Measurements from ENCODE around the gene HHLA2.
A peak's percentile ranks its signal among the peaks of the same experiment; 100 is the strongest.
"Not testable (repeated sequence)": the region's sequence is repeated elsewhere in the genome, so short reads cannot be mapped to it uniquely, and the experiment has no call there.

The HHLA2 gene

DNA sequence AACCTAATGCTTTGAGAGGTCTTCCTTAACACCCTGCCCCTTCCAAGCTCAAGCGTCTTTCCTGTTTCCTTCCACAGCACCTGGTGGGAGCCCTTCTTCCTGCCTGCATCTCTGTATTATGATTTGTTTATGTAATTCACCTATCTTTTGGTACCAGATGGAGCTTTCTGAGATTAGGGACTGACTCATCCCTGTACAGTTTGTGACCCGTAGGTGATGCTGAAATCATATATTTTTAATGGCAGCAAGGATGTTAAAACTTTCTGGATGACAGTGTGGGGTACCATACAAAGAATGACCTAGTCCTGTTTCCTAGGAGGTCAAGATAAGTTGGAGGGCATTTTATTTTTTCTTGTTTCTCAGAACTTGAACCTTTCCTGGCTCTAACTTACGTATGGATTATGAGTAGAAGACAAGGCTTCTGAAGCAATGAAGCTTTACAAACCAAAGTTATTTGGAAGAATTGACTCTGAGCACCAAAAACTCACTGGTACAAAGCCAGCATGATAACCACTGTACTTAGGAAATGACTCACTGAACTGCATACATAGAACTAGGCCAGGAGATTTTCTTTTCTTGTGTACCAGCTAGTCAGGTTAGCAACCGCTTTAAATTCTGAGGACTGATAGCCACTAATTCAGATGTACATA lies 46.6 kb downstream of the HHLA2 start:
- no peak for DNase-seq (ENCODE audit: low read depth in 2 of 2)

DNA sequence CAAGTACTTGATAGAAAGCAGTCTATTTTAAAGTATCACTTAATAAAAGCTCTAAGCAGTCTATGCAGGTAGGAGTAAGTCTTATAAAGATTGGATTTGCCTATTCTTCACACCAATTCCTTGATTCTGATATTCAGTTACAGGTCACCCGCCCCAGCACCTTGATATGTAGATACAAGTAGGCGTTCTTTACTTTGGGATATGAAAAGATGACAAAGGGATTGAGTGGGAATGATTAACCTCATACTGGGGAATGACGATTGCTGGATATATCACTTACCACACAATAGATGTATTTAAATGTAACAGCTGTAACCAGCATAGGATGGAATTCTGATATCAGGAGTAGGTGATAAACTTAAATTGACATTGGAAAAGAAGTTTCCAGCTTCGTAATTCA lies 47.1 kb downstream of the HHLA2 start:
- no peak for DNase-seq (ENCODE audit: low read depth in 2 of 2)

DNA sequence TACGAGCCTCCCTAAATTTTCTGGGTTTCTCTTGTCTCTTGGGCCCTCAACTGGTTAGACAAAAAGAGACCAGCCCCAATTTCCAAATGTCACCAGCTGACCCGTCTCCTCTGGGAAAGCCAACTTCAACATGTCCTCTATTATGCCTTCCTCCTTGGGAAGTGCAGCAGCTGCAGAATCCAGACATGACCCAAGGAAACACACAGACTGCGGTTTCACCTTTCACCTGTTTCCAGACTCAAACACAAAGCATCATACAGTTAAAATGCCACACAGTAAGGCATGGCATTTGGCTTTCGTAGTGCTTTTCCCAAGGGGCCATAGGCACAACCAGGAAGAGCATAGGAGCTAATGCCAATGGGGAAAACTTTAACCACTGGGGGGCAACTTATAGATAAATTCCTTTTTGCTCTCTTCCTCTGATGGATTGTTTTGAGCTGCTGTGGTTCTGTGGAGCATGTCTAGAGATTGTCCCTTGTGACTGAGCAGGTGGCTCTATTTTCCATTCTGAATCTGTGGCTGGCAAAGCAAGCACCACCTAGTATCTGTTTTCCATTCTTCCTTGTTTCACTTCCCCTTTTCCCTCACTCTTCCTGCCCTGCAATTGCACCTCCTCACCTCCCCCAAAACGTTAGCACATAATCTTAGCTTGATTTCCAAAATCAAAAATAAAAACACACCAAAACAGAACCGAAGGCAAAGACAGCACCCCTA lies 49.3 kb downstream of the HHLA2 start:
- DNase-seq (ENCODE audit: low read depth in 2 of 2) = no peak

DNA sequence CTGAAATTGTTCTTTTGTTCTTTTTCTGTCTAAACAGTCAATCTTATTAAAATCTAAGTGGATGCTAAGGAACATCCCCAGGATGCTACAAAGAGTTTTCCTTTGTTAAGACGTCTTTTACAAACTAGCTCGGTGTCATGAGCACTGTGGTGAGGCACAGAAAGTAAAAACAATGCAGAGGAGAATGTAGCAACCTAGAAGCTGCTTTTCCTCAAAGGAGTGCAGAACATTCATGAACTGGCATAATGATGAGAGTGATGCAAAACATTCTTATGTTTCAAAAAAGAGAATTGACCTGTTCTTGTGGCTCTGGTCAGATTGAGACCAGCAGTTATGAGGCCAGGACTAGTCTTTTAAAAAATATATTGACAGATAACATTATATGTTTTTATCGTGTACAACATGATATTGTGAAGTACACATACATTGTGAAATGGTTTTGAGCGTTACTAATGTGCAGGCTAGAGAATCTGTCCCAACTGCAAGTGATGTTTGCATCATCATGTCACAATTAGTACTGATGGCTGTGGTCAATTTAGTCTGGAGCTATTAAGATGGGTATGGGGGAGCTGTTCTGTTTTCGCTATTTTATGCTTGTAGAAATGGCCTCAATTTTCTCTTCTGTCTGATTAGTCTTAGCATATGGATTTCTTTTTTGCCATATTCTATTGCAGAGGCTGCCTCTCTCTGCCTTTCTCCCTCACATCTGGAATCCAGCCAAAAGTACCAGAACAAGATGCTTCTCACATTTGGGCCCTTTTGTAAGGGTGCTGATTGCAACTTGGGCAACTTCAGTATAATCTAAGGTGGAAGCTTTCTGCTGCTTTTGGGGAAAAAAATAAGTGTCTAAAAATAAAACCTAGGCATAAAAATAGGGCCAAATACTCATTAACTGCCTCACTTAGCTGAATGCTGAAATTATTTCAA lies 50.2 kb downstream of the HHLA2 start:
- DNase-seq (ENCODE audit: low read depth in 2 of 2) = no peak

DNA sequence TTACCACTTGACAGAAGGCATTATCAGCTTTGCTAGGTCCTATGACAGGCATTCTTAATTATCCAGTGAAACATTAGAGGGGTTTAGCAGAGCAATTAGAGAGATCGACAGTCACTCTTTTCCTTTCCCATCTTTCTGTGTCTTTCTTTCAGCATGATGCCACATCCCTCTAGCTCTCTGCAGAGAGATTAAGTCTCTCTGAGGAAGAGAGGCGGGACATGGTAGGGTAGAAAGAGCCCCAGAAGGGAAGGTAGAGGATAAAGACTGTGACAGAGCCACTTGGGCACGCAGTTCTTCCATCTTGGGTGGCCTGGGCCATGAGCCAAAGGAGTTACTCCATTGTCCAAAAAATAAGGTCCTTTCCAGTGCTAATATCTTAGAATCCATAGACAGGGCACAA lies 55.8 kb downstream of the HHLA2 start:
- DNase-seq (ENCODE audit: low read depth in 2 of 2) = no peak

DNA sequence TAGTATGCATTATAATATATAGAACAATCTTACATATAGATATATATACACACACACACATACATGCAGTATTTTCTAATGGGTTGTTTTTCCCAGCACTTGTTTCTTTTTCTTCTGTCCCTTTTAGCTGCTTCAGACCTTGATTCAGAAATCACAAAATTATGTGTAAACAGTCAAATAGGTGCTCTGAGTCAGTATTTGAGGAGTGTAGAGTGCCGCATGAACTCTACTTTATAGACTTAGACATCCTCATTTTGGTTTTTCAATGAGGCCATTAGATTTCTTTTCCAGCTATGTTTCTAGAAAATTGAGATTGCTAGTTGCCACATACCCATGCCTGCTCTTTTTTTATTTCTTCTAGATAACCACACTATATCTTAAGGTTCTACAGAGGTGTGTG lies 58.2 kb downstream of the HHLA2 start:
- no peak for DNase-seq (ENCODE audit: low read depth in 2 of 2)

DNA sequence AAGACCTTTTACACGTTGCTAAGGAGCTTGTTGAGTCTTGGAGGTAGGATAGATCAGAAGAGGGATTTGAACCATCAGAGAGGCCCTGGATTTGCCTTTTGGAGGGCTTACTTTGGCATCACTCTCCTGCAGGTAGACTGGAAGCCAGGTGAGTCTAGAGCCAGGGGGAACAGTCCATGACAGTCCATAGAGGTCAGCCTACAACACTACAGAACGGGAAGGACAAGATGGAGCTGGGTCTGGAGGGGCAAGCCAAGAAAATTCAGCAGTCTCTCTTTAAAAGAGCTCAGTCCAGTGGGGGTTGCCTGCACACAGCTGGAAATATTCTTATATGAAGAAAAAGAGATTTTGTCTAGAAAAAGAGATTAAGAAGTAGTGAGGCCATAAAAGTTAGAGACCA lies 60.7 kb downstream of the HHLA2 start:
- DNase-seq (ENCODE audit: low read depth in 2 of 2) = no peak

DNA sequence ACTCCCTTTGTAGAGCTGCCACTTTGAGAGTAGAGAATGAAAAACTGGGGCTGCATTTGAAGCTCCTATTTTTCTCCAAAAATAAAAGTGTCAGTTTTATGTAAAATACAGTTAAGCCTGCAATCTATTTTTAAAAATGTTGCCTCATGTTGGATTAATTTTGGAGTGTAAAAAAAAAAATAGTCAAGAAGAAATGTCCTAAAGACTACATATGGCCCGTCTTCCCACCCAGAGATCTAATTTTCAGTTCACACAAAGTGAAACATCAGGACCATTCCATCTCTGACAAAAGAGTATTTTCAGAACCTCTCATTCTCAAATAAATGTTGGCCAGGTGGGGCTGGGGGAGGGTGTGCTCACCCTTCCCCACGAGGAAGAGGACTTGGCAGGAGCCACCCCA lies 62.7 kb downstream of the HHLA2 start:
- no peak for DNase-seq (ENCODE audit: low read depth in 2 of 2)

DNA sequence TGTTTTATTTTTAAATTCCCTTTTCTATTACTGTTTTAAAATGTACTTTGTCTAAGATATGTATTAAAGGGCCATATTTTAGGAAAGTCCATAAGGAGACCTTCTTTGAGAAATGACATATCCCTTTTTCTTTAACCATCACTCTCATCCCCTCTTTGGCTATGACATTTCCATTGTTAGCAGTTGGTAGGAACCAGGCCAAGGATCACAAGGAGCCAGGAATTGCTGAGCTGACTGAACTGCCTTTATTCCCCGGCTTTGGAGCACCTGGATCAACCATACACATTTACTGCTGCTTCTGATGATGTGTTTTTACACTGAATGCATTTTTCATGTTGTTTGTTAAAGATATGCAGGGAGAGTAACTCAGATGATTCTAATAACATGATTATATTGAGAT lies 79.7 kb downstream of the HHLA2 start:
- no peak for DNase-seq (ENCODE audit: low read depth in 2 of 2)

DNA sequence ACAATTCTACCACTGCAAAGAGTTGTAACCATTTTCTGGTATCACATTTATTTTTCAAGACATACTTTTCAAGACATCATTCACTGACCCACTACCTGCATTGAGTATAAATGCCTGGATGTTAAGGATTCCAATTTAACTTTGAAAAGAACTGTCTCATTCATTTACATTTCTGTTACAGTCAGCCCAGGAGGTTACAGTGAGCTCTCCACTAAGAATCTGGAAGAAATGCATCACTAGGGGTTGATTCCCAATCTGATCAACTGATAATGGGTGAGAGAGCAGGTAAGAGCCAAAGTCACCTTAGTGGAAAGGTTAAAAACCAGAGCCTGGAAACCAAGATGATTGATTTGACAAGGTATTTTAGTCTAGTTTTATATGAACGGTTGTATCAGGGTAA lies 81.0 kb downstream of the HHLA2 start:
- DNase-seq (ENCODE audit: low read depth in 2 of 2) = no peak

DNA sequence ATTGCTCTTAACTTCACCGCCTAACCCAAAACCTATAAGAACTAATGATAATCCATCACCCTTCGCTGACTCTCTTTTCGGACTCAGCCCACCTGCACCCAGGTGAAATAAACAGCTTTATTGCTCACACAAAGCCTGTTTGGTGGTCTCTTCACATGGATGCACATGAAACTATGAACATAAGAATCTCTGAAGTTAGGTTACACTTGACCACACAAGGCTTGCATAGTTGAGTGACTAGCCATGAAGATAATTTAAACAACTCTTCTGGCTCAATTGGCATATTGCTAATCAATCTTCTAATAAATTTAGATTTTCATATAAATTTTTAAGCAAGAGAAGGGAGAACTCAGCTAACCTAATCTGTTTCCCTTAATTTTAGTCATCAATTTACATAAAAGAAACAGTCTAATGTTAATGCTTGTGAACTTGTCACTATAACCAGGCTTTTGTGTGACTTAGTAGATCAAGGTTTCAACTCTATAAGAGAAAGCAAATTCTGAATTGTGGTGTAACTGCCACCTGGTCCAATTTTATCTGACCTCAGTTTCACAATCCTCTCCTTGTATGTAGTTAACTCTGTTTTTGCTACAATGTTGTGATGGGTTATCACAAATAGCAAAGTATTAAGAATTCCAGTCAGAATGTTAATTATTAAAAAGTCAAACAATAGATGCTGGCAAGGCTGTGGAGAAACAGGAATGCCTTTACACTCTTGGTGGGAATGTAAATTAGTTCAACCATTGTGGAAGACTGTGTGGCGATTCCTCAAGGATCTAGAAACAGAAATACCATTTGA lies 82.0 kb downstream of the HHLA2 start:
- no peak for DNase-seq (ENCODE audit: low read depth in 2 of 2)

DNA sequence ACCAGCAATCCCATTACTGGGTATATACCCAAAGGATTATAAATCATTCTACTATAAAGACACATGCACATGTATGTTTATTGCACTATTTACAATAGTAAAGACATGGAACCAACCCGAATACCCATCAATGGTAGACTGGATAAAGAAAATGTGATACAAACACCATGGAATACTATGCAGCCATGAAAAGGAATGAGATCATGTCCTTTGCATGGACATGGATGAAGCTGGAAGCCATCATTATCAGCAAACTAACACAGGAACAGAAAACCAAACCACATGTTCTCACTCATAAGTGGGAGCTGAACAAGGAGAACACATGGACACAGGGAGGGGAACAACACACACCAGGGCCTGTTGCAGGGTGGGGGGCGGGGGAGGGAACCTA lies 82.6 kb downstream of the HHLA2 start:
- DNase-seq (ENCODE audit: low read depth in 2 of 2) = not testable (repeated sequence)

DNA sequence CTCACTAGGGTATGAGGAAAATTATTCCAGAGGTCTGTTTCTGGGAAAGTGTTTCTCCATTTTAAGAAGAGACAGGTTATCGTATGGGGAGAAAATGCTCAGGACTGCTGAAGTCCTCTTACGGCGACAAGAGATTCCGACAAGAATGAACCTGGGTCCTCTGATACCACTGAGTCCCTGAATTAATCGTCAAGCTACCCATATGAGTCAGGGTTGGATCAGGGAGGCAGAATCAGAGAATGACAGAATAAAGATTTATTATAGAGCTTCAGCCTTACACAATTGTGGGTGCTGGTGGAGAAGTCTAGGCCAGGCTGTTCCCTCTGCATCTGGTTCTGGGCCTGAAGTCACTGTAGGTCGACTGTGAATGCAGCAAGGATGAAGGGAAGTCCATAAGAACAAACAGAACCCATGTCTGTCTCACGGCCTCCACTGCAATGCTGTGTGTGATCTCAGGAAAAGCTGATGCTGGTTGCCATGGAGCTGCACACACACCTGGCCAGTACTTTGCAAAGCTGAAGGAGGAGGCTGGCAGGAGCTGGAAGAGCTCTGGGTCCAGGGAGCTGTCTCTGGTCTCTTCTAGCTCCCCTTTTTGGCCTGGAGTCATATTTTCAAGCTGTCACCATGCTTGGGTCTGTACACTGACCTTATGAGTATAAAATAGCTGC lies 83.9 kb downstream of the HHLA2 start:
- no peak for DNase-seq (ENCODE audit: low read depth in 2 of 2)

DNA sequence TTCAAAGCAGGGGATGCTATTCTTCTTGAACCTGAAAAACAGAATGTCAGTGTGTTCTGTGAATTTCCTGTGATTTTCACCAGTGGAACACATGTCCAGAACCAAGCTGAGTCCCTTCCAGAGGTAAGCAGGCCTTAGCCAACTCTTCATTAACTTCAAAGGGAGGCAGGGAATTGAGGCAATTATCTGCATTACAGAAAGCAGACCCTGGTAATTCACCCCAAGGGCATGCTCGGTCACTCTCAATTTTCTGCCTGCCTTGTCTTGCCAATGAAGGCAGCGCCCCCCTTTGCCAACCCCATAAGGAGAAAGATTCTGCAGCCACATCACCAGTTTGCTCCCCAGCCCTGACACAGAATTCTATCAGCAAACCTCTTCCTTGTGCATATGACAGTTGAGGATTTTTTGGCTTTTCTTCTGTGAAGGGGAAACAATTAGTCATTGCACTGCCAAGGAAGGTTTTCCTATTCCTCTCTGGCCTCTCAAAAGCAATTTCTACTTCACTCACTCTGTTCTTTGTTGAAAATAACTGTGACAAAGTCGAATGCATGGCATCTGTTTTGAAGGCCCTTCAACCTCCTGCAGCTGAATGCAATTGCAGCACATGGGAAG lies 85.3 kb downstream of the HHLA2 start:
- DNase-seq (ENCODE audit: low read depth in 2 of 2) = no peak

DNA sequence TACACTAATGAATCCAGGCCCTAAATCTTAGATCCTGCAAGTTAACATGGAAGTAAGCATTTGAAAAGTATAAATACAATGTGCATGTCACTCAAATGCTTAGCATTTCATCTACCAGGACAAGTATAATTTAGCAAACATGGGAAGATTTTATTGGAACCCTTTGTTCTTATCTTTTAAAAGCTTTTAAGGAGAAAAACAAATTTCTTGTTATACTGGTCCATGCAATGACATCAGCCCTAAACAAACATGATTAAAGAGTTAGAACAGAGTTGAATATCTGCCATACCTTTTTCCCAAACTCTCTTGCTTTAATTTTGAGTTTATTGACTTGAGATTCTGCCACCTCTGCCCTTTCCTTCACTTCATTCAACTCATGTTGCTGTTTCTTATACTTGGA lies 87.0 kb downstream of the HHLA2 start:
- DNase-seq (ENCODE audit: low read depth in 2 of 2) = no peak

DNA sequence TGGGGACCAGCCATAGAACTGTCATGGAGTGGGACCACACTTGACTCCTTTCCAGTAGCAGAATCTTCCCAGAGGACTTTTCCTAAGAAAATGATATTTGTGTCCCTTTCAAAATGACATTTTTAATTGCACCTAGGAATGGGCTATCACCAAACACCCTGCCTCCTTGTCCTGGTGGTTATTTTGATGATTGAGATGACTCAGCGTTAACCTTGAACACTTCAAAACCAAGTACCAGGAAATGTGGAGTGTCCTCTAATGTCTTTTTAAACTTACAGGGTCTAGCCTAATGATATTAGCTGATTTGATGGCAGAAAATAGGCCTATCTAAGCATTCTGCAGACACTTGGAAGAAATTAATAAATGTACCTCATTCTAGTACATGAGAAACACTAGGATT lies 90.7 kb downstream of the HHLA2 start:
- DNase-seq (ENCODE audit: low read depth in 2 of 2) = no peak

DNA sequence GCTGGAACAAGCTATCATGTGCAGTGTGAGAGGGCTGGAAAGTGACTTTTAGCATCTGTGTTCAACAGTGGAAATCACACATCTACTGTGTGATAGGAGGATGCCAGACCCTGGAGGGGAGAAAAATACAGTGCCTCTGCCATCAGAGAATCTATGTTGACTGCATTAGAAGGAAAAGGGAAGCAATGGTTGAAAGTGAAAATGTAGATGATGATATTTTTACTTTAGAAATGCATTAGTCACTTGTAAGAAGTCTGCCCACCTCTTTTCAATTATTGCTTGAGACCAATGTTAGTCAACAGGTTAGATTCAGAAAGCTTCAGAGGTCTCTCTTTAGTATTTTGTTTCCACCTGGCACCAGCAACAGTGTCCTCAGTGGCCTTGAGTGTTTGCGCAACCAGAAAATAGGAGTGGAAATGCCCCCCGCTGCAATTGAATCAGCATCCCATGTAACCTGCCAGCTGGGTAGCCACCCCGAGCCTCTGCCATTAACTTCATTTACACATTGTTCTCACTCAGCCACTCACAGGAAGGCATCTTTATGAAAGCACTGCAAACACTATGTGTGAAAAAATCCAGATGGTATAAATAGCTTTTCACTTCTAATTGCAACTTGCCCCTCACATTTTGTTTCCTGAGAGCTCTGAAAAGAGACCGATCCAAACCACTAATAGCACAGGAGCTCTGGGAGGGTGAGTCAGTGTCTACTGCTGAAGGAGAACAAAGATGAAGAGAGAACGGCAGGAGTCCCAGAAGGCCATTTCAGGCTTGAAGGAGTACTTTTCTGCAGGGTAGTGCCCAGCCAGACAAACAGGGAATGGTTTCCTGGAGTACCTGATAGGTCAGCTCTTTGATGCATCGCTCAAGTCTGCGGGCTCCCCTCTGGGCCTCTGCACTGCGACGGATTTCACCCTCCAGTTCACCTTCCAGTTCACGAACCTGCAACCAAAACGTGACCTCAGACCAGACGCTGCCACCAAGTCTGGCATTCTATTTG lies 92.1 kb downstream of the HHLA2 start:
- no peak for DNase-seq (ENCODE audit: low read depth in 2 of 2)

DNA sequence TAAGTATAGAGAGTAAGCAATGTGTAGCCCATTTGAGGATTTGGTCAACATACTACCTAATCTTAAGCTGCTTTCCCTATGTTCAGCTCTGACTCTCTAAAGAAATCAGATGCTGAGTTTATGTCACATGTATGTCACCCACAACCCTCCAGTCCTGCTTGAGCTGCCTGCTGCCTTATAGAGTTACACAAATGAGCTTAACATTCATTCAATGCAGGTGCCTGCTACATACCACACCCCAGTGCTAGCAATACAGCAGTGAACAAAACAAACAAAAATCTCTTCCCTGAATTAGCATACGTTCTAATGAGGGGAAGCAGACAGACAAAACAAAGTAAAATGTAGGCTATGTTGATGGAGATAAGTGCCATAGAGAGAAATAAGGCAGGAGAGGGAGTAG lies 93.0 kb downstream of the HHLA2 start:
- DNase-seq (ENCODE audit: low read depth in 2 of 2) = no peak

DNA sequence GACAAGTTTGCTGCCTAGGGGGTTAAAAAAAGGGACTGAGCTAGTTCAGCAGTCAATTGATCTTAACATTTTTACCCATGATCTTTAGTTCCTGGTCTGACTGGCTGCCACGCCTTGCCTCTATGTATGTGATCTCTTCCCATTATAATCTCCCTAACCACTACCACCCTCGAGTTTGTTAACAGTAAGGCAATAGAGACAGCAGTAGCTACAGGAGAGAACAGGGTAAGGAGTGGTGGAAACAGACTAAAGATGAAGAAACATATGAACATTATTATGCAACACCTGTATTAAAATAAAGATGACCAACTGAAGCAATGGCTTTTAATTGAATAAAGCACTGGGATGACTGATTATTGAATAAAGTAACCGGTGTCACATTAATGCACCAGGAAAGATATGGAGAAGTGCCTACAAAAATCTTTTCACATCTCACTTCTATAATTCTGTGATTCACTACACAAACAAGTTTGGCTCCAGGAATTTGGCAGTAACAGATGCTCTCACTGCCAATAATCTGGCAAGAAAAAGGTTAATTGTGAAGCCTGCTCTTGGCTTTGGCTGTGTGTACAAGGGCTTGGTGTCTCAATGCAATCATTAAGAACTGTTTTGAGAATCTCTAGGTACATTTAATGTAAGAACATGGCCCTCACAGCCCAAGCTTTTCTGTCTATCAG lies 95.7 kb downstream of the HHLA2 start:
- DNase-seq (ENCODE audit: low read depth in 2 of 2) = peak; percentile 22 to 28

Measured in fibroblast of skin of left quadriceps (primary cell).